ENCODE data around the gene SYNGR3.
A peak's percentile ranks its signal among the peaks of the same experiment; 100 is the strongest.
"Not testable (repeated sequence)": the region's sequence is repeated elsewhere in the genome, so short reads cannot be mapped to it uniquely, and the experiment has no call there.

The SYNGR3 gene

GRCh38 chr16:2006317-2006716 is 16.5 kb downstream of the SYNGR3 start:
- Histone ChIP-seq H3K4me1 (ENCODE audit: control insufficient read depth, insufficient read depth, low read length) (peaks cover 32% of the 10 kb centered on the region), H3K4me3 (ENCODE audit: low read length) (no peak overlapping the region), H3K27ac (ENCODE audit: low read depth, low read length) (no peak overlapping the region), H3K27me3 (ENCODE audit: control insufficient read depth, insufficient read depth, low read length) (no peaks in the 10 kb centered on the region), H3K36me3 (ENCODE audit: control insufficient read depth, insufficient read depth, low read length) (peaks cover 19% of the 10 kb centered on the region), H3K9ac (ENCODE audit: low read length) (no peak overlapping the region)

- Histone ChIP-seq H3K27ac (ENCODE audit: low read depth, low read length) (no peak overlapping the region), H3K4me3 (ENCODE audit: low read length) (peak overlapping the region; percentile 30), H3K9ac (ENCODE audit: low read length) (peak overlapping the region; percentile 19), H3K36me3 (ENCODE audit: control insufficient read depth, insufficient read depth, low read length) (peaks cover 11% of the 10 kb centered on the region), H3K4me1 (ENCODE audit: control insufficient read depth, insufficient read depth, low read length) (peaks cover 32% of the 10 kb centered on the region), H3K27me3 (ENCODE audit: control insufficient read depth, insufficient read depth, low read length) (no peaks in the 10 kb centered on the region)
Observed at GRCh38 chr16:2007081-2007836, 17.5 kb downstream of the SYNGR3 start.

- H3K36me3 ChIP-seq (ENCODE audit: control insufficient read depth, insufficient read depth, low read length), result peaks cover 7% of the 10 kb centered on the region
- peaks cover 32% of the 10 kb centered on the region for H3K4me1 ChIP-seq (ENCODE audit: control insufficient read depth, insufficient read depth, low read length)
- peak overlapping the region; percentile 81 for H3K4me3 ChIP-seq (ENCODE audit: low read length)
- H3K27me3 ChIP-seq (ENCODE audit: control insufficient read depth, insufficient read depth, low read length), result no peaks in the 10 kb centered on the region
- H3K9ac ChIP-seq (ENCODE audit: low read length), result peak overlapping the region; percentile 19
- no peak overlapping the region for H3K27ac ChIP-seq (ENCODE audit: low read depth, low read length)
Observed at GRCh38 chr16:2008009-2008526, 18.3 kb downstream of the SYNGR3 start.

- peaks cover 2% of the 10 kb centered on the region for H3K36me3 ChIP-seq (ENCODE audit: control insufficient read depth, insufficient read depth, low read length)
- peak overlapping the region; percentile 75 for H3K9ac ChIP-seq (ENCODE audit: low read length)
- H3K4me1 ChIP-seq (ENCODE audit: control insufficient read depth, insufficient read depth, low read length), result peaks cover 32% of the 10 kb centered on the region
- peak overlapping the region; percentile 81 for H3K4me3 ChIP-seq (ENCODE audit: low read length)
- peak overlapping the region; percentile 70 for H3K27ac ChIP-seq (ENCODE audit: low read depth, low read length)
- no peaks in the 10 kb centered on the region for H3K27me3 ChIP-seq (ENCODE audit: control insufficient read depth, insufficient read depth, low read length)
Observed at GRCh38 chr16:2008631-2009163, 18.9 kb downstream of the SYNGR3 start.

GRCh38 chr16:2009164-2009711 is 19.5 kb downstream of the SYNGR3 start:
- peak overlapping the region; percentile 81 for H3K4me3 ChIP-seq (ENCODE audit: low read length)
- no peaks in the 10 kb centered on the region for H3K27me3 ChIP-seq (ENCODE audit: control insufficient read depth, insufficient read depth, low read length)
- peak overlapping the region; percentile 70 for H3K27ac ChIP-seq (ENCODE audit: low read depth, low read length)

GRCh38 chr16:2009791-2010510 is 20.2 kb downstream of the SYNGR3 start, which contains the start of gene ZNF598:
TSS of gene ZNF598 (minus strand) at chr16:2009821.
- Histone ChIP-seq H3K27me3 (ENCODE audit: control insufficient read depth, insufficient read depth, low read length) (no peaks in the 10 kb centered on the region), H3K36me3 (ENCODE audit: control insufficient read depth, insufficient read depth, low read length) (peaks cover 2% of the 10 kb centered on the region), H3K9ac (ENCODE audit: low read length) (peak within 1 kb of the TSS; percentile 75), H3K27ac (ENCODE audit: low read depth, low read length) (peak within 1 kb of the TSS; percentile 91), H3K4me3 (ENCODE audit: low read length) (peak within 1 kb of the TSS; percentile 84), H3K4me1 (ENCODE audit: control insufficient read depth, insufficient read depth, low read length) (peaks cover 24% of the 10 kb centered on the region)

More at GRCh38 chr16:2009164-2009711, 19.5 kb downstream of the SYNGR3 start:
- Histone ChIP-seq H3K9ac (ENCODE audit: low read length) (peak overlapping the region; percentile 75), H3K36me3 (ENCODE audit: control insufficient read depth, insufficient read depth, low read length) (peaks cover 2% of the 10 kb centered on the region), H3K4me1 (ENCODE audit: control insufficient read depth, insufficient read depth, low read length) (peaks cover 28% of the 10 kb centered on the region)

GRCh38 chr16:2011726-2012125 is 22.0 kb downstream of the SYNGR3 start:
- H3K4me1 ChIP-seq (ENCODE audit: control insufficient read depth, insufficient read depth, low read length), result peaks cover 23% of the 10 kb centered on the region
- not testable (repeated sequence) for H3K4me3 ChIP-seq (ENCODE audit: low read length); H3K36me3 ChIP-seq (ENCODE audit: control insufficient read depth, insufficient read depth, low read length); H3K27me3 ChIP-seq (ENCODE audit: control insufficient read depth, insufficient read depth, low read length); H3K9ac ChIP-seq (ENCODE audit: low read length); H3K27ac ChIP-seq (ENCODE audit: low read depth, low read length)

- Histone ChIP-seq H3K36me3 (ENCODE audit: control insufficient read depth, insufficient read depth, low read length) (no peaks in the 10 kb centered on the region), H3K4me3 (ENCODE audit: low read length) (no peak overlapping the region), H3K27ac (ENCODE audit: low read depth, low read length) (no peak overlapping the region), H3K27me3 (ENCODE audit: control insufficient read depth, insufficient read depth, low read length) (no peaks in the 10 kb centered on the region), H3K4me1 (ENCODE audit: control insufficient read depth, insufficient read depth, low read length) (peaks cover 12% of the 10 kb centered on the region), H3K9ac (ENCODE audit: low read length) (no peak overlapping the region)
Observed at GRCh38 chr16:2013527-2013926, 23.8 kb downstream of the SYNGR3 start.

- Histone ChIP-seq H3K9ac (ENCODE audit: low read length) (peak overlapping the region; percentile 16), H3K4me1 (ENCODE audit: control insufficient read depth, insufficient read depth, low read length) (peaks cover 3% of the 10 kb centered on the region), H3K27ac (ENCODE audit: low read depth, low read length) (no peak overlapping the region)
Observed at GRCh38 chr16:2015117-2015946, 25.6 kb downstream of the SYNGR3 start.

GRCh38 chr16:2015947-2016208 is 26.1 kb downstream of the SYNGR3 start:
- Histone ChIP-seq H3K27ac (ENCODE audit: low read depth, low read length) (no peak overlapping the region), H3K27me3 (ENCODE audit: control insufficient read depth, insufficient read depth, low read length) (peaks cover 19% of the 10 kb centered on the region), H3K4me3 (ENCODE audit: low read length) (no peak overlapping the region), H3K9ac (ENCODE audit: low read length) (peak overlapping the region; percentile 16), H3K4me1 (ENCODE audit: control insufficient read depth, insufficient read depth, low read length) (no peaks in the 10 kb centered on the region), H3K36me3 (ENCODE audit: control insufficient read depth, insufficient read depth, low read length) (no peaks in the 10 kb centered on the region)

More at GRCh38 chr16:2015117-2015946, 25.6 kb downstream of the SYNGR3 start:
- Histone ChIP-seq H3K36me3 (ENCODE audit: control insufficient read depth, insufficient read depth, low read length) (no peaks in the 10 kb centered on the region), H3K27me3 (ENCODE audit: control insufficient read depth, insufficient read depth, low read length) (peaks cover 14% of the 10 kb centered on the region), H3K4me3 (ENCODE audit: low read length) (no peak overlapping the region)

GRCh38 chr16:2016407-2016922 is 26.7 kb downstream of the SYNGR3 start:
- Histone ChIP-seq H3K4me3 (ENCODE audit: low read length) (no peak overlapping the region), H3K27ac (ENCODE audit: low read depth, low read length) (no peak overlapping the region), H3K9ac (ENCODE audit: low read length) (no peak overlapping the region), H3K4me1 (ENCODE audit: control insufficient read depth, insufficient read depth, low read length) (no peaks in the 10 kb centered on the region), H3K36me3 (ENCODE audit: control insufficient read depth, insufficient read depth, low read length) (no peaks in the 10 kb centered on the region), H3K27me3 (ENCODE audit: control insufficient read depth, insufficient read depth, low read length) (peaks cover 19% of the 10 kb centered on the region)
